WTC11 (cell line): ENCODE data around the gene ITPR1. TPM values are rescaled to one million over a fixed set of nuclear protein-coding genes. Genes with fewer than 3 reads are reported as not detected.

Experiments
- ATAC-seq: fragments of 200-7000 bp; cut with Tn5 transposase; 2 replicates; pipeline ENCODE4 v1.10.0; 2021; ENCODE audit warnings: mild to moderate bottlenecking, moderate library complexity
- CTCF ChIA-PET: fragments of 300-600 bp; sonication (Branson Sonifier 250); formaldehyde crosslinking; loops from one replicate; lab custom pipeline; 2021; ENCODE audit warnings: antibody characterized with exemption; lab: Charles Lee
- POLR2A ChIA-PET: fragments of 350-600 bp; sonication (Branson Sonifier 250); formaldehyde crosslinking; loops from one replicate; lab custom pipeline; 2021; ENCODE audit warnings: antibody characterized with exemption; lab: Charles Lee
- DNase-seq: peaks from one replicate; pipeline ENCODE4 v3.0.0; 2021; ENCODE audit warnings: low spot score
- H3K27ac Mint-ChIP-seq: 2 replicates; pipeline ENCODE4 v1.8.0; 2021; ENCODE audit warnings: mixed read lengths
- H3K27me3 Mint-ChIP-seq: 2 replicates; pipeline ENCODE4 v1.8.0; 2021; ENCODE audit warnings: low read depth, mild to moderate bottlenecking, moderate library complexity, mixed read lengths
- H3K36me3 Mint-ChIP-seq: 2 replicates; pipeline ENCODE4 v1.8.0; 2021; ENCODE audit warnings: mixed read lengths
- H3K4me1 Mint-ChIP-seq: 2 replicates; pipeline ENCODE4 v1.8.0; 2022; ENCODE audit warnings: mixed read lengths
- H3K4me3 Mint-ChIP-seq: 2 replicates; pipeline ENCODE4 v1.8.0; 2021; ENCODE audit warnings: mild to moderate bottlenecking, moderate library complexity, mixed read lengths
- H3K9me3 Mint-ChIP-seq: 2 replicates; pipeline ENCODE4 v1.8.0; 2021; ENCODE audit warnings: mixed read lengths
- CREM ChIP-seq: sonication (generic); formaldehyde crosslinking; IDR thresholded peaks from 2 replicates; pipeline ENCODE4 v1.8.1; 2022; ENCODE audit warnings: mild to moderate bottlenecking, missing genetic modification reagents, moderate library complexity
- JUN ChIP-seq: sonication (generic); formaldehyde crosslinking; IDR thresholded peaks from 2 replicates; pipeline ENCODE4 v1.8.0; 2023; ENCODE audit warnings: mild to moderate bottlenecking, missing genetic modification reagents
- MXD4 ChIP-seq: fragments of 250-450 bp; sonication (Bioruptor Pico); IDR thresholded peaks from 2 replicates; pipeline ENCODE4 v1.8.0; 2021; ENCODE audit warnings: mild to moderate bottlenecking, moderate library complexity, borderline replicate concordance
- NFE2L1 ChIP-seq: sonication (generic); formaldehyde crosslinking; IDR thresholded peaks from 2 replicates; pipeline ENCODE4 v1.8.1; 2023; ENCODE audit warnings: missing genetic modification reagents
- NFYB ChIP-seq: sonication (generic); formaldehyde crosslinking; conservative IDR thresholded peaks from 2 replicates; pipeline ENCODE4 v1.8.0; 2022; ENCODE audit warnings: low read depth, missing genetic modification reagents
- NR2C2 ChIP-seq: sonication (generic); formaldehyde crosslinking; IDR thresholded peaks from 2 replicates; pipeline ENCODE4 v1.8.0; 2022; ENCODE audit warnings: mild to moderate bottlenecking, missing genetic modification reagents
- NR3C1 ChIP-seq: sonication (generic); formaldehyde crosslinking; conservative IDR thresholded peaks from 2 replicates; pipeline ENCODE4 v1.8.1; 2023; ENCODE audit warnings: low read depth, mild to moderate bottlenecking, missing genetic modification reagents
- TCF7 ChIP-seq: sonication (generic); formaldehyde crosslinking; IDR thresholded peaks from 2 replicates; pipeline ENCODE4 v1.8.0; 2022; ENCODE audit warnings: mild to moderate bottlenecking, low read depth, missing genetic modification reagents, moderate library complexity
- ZNF263 ChIP-seq: sonication (generic); formaldehyde crosslinking; IDR thresholded peaks from 2 replicates; pipeline ENCODE4 v1.8.1; 2022; ENCODE audit warnings: low read depth, mild to moderate bottlenecking, moderate library complexity, missing genetic modification reagents
- ZNF317 ChIP-seq: sonication (generic); formaldehyde crosslinking; IDR thresholded peaks from 2 replicates; pipeline ENCODE4 v1.8.1; 2023; ENCODE audit warnings: low read depth, mild to moderate bottlenecking, moderate library complexity, missing genetic modification reagents, borderline replicate concordance
- ZNF396 ChIP-seq: fragments of 250-450 bp; sonication (Bioruptor Pico); IDR thresholded peaks from 2 replicates; pipeline ENCODE4 v1.8.0; 2021; ENCODE audit warnings: mild to moderate bottlenecking, moderate library complexity, borderline replicate concordance
- total RNA-seq: library from RNA; stranded (reverse); gene quantifications from 3 replicates; pipeline ENCODE4 v1.2.3, GENCODE V29; 2021
- TF ChIP-seq, protein P1 (sequence below): sonication (generic); formaldehyde crosslinking; IDR thresholded peaks from 2 replicates; pipeline ENCODE4 v1.8.0; 2022; ENCODE audit warnings: missing genetic modification reagents
- TF ChIP-seq, protein P2 (sequence below): sonication (generic); formaldehyde crosslinking; IDR thresholded peaks from 2 replicates; pipeline ENCODE4 v1.8.1; 2023; ENCODE audit warnings: mild to moderate bottlenecking, moderate library complexity, missing genetic modification reagents
- TF ChIP-seq, protein P3 (sequence below): sonication (generic); formaldehyde crosslinking; IDR thresholded peaks from 2 replicates; pipeline ENCODE4 v1.8.1; 2023; ENCODE audit warnings: mild to moderate bottlenecking, missing genetic modification reagents
- TF ChIP-seq, protein P4 (sequence below): sonication (generic); formaldehyde crosslinking; IDR thresholded peaks from 2 replicates; pipeline ENCODE4 v1.8.1; 2023; ENCODE audit warnings: mild to moderate bottlenecking, missing genetic modification reagents, moderate library complexity
- TF ChIP-seq, protein P5 (sequence below): sonication (generic); formaldehyde crosslinking; IDR thresholded peaks from 2 replicates; pipeline ENCODE4 v1.8.1; 2022; ENCODE audit warnings: mild to moderate bottlenecking, moderate library complexity, missing genetic modification reagents
- TF ChIP-seq, protein P6 (sequence below): sonication (generic); formaldehyde crosslinking; IDR thresholded peaks from 2 replicates; pipeline ENCODE4 v1.8.1; 2022; ENCODE audit warnings: low read depth, missing genetic modification reagents, borderline replicate concordance

The ITPR1 gene
- total RNA-seq, 1 experiment from 2014 or later: 11.8 TPM

DNA sequence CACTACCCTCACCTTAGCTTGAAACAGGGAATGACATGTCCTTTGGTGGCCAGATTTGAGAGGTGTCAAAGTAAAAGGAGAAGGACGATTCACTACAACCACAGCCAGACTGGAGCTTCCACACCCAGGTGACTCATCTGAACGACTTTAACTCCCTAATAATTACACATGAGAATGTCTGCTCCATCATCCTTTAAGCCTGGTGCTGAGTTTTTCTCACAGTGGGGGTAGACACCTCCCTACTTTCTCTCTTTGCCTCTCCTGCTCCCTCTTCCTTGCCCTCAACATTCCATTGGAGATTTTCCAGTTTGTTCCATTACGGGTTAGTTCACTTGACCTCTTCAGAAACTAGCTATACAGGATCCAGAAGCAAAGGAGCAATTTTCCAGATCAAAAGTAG is 331.8 kb downstream of the ITPR1 start (continued):
- no peak for TF ChIP-seq ZNF396 (CRISPR knock-in tag)
- TF ChIP-seq, protein P1, sequence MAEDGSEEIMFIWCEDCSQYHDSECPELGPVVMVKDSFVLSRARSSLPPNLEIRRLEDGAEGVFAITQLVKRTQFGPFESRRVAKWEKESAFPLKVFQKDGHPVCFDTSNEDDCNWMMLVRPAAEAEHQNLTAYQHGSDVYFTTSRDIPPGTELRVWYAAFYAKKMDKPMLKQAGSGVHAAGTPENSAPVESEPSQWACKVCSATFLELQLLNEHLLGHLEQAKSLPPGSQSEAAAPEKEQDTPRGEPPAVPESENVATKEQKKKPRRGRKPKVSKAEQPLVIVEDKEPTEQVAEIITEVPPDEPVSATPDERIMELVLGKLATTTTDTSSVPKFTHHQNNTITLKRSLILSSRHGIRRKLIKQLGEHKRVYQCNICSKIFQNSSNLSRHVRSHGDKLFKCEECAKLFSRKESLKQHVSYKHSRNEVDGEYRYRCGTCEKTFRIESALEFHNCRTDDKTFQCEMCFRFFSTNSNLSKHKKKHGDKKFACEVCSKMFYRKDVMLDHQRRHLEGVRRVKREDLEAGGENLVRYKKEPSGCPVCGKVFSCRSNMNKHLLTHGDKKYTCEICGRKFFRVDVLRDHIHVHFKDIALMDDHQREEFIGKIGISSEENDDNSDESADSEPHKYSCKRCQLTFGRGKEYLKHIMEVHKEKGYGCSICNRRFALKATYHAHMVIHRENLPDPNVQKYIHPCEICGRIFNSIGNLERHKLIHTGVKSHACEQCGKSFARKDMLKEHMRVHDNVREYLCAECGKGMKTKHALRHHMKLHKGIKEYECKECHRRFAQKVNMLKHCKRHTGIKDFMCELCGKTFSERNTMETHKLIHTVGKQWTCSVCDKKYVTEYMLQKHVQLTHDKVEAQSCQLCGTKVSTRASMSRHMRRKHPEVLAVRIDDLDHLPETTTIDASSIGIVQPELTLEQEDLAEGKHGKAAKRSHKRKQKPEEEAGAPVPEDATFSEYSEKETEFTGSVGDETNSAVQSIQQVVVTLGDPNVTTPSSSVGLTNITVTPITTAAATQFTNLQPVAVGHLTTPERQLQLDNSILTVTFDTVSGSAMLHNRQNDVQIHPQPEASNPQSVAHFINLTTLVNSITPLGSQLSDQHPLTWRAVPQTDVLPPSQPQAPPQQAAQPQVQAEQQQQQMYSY: no peak
- no peak for TF ChIP-seq CREM (CRISPR knock-in tag)
- TF ChIP-seq ZNF263: no peak
- TF ChIP-seq, protein P2, sequence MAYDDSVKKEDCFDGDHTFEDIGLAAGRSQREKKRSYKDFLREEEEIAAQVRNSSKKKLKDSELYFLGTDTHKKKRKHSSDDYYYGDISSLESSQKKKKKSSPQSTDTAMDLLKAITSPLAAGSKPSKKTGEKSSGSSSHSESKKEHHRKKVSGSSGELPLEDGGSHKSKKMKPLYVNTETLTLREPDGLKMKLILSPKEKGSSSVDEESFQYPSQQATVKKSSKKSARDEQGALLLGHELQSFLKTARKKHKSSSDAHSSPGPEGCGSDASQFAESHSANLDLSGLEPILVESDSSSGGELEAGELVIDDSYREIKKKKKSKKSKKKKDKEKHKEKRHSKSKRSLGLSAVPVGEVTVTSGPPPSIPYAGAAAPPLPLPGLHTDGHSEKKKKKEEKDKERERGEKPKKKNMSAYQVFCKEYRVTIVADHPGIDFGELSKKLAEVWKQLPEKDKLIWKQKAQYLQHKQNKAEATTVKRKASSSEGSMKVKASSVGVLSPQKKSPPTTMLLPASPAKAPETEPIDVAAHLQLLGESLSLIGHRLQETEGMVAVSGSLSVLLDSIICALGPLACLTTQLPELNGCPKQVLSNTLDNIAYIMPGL (CRISPR knock-in tag): no peak
- no peak for TF ChIP-seq NFYB (CRISPR knock-in tag)
- TF ChIP-seq, protein P3, sequence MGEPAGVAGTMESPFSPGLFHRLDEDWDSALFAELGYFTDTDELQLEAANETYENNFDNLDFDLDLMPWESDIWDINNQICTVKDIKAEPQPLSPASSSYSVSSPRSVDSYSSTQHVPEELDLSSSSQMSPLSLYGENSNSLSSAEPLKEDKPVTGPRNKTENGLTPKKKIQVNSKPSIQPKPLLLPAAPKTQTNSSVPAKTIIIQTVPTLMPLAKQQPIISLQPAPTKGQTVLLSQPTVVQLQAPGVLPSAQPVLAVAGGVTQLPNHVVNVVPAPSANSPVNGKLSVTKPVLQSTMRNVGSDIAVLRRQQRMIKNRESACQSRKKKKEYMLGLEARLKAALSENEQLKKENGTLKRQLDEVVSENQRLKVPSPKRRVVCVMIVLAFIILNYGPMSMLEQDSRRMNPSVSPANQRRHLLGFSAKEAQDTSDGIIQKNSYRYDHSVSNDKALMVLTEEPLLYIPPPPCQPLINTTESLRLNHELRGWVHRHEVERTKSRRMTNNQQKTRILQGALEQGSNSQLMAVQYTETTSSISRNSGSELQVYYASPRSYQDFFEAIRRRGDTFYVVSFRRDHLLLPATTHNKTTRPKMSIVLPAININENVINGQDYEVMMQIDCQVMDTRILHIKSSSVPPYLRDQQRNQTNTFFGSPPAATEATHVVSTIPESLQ: no peak

DNA sequence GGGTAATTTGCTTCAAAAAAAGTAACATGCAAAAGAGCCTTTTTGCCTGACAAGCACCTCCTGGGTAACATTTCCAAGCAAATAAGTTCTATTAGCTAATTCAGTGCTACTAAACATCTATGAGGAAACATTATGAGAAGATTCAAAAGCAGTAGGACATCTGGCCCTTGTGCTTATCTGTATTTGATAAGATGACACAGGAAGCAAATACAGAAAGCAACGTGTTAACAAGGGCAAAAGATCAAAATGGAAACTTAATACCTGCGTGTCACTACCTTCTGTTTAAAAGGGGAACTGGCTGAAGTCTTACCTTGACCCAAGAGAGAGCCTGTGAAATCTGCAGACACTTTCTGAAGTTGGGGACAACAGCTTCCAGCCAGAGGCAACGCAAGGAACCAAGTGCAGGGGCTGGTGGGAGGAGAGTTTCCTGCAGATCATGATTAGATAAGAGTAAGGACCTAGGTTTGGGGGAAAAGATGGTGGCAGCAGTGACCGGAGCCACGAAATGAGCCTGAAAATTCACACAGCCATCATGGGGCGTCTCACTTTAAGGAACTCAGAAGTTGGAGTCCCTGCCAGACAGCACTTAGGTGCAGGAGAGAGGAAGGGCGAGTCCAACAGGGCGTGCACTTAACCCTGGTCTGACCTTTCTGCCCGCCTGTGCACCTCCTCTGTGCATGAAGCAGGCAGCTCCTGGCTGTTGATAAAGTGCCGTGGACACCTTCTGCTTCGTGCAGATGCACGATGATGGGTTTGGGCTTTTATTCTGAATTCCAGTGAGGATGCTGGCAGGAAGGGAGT is 332.5 kb downstream of the ITPR1 start:
- H3K4me3 Mint-ChIP-seq: no peak overlapping the region
- H3K9me3 Mint-ChIP-seq: no peaks in the 10 kb centered on the region
- H3K27ac Mint-ChIP-seq: no peak overlapping the region
- POLR2A ChIA-PET: interaction anchor here (1.0 kb wide), 1 partner anchor 12 kb away, joined by 3 read pairs; no protein-coding TSS in a partner anchor
- no peaks in the 10 kb centered on the region for H3K36me3 Mint-ChIP-seq
- no peak for DNase-seq
- ATAC-seq: no peak
- peaks cover 19% of the 10 kb centered on the region for H3K4me1 Mint-ChIP-seq
- no peaks in the 10 kb centered on the region for H3K27me3 Mint-ChIP-seq
- no peak for TF ChIP-seq NFE2L1 (CRISPR knock-in tag)
- no peak for TF ChIP-seq NR2C2 (CRISPR knock-in tag)
- no peak for TF ChIP-seq ZNF263
- TF ChIP-seq TCF7 (CRISPR knock-in tag): no peak
- no peak for TF ChIP-seq NFYB (CRISPR knock-in tag)
- TF ChIP-seq NR3C1 (CRISPR knock-in tag): no peak
- TF ChIP-seq, protein P1: no peak
- TF ChIP-seq JUN (CRISPR knock-in tag): no peak
- TF ChIP-seq ZNF317: no peak
- no peak for TF ChIP-seq MXD4
- TF ChIP-seq, protein P4, sequence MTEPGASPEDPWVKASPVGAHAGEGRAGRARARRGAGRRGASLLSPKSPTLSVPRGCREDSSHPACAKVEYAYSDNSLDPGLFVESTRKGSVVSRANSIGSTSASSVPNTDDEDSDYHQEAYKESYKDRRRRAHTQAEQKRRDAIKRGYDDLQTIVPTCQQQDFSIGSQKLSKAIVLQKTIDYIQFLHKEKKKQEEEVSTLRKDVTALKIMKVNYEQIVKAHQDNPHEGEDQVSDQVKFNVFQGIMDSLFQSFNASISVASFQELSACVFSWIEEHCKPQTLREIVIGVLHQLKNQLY (CRISPR knock-in tag): no peak
- TF ChIP-seq, protein P5, sequence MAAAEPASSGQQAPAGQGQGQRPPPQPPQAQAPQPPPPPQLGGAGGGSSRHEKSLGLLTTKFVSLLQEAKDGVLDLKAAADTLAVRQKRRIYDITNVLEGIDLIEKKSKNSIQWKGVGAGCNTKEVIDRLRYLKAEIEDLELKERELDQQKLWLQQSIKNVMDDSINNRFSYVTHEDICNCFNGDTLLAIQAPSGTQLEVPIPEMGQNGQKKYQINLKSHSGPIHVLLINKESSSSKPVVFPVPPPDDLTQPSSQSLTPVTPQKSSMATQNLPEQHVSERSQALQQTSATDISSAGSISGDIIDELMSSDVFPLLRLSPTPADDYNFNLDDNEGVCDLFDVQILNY (CRISPR knock-in tag): no peak
- TF ChIP-seq, protein P6, sequence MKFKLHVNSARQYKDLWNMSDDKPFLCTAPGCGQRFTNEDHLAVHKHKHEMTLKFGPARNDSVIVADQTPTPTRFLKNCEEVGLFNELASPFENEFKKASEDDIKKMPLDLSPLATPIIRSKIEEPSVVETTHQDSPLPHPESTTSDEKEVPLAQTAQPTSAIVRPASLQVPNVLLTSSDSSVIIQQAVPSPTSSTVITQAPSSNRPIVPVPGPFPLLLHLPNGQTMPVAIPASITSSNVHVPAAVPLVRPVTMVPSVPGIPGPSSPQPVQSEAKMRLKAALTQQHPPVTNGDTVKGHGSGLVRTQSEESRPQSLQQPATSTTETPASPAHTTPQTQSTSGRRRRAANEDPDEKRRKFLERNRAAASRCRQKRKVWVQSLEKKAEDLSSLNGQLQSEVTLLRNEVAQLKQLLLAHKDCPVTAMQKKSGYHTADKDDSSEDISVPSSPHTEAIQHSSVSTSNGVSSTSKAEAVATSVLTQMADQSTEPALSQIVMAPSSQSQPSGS (CRISPR knock-in tag): no peak
- TF ChIP-seq, all 79 proteins: peak for 0
- CTCF ChIA-PET: interaction anchor here (1.3 to 1.6 kb wide), 2 partner anchors 105 to 114 kb away, joined by 5 to 6 read pairs; no protein-coding TSS in a partner anchor
